GM19397 (cell line): ENCODE results near the gene CRTC1.

Source experiments
- ATAC-seq: cut with Tn5 transposase; IDR thresholded peaks from one replicate; pipeline ENCODE4 v1.9.1; 2021; ENCODE audit warnings: mild to moderate bottlenecking, moderate library complexity; ENCODE audit not compliant: unreplicated experiment

Gene CRTC1, protein sequence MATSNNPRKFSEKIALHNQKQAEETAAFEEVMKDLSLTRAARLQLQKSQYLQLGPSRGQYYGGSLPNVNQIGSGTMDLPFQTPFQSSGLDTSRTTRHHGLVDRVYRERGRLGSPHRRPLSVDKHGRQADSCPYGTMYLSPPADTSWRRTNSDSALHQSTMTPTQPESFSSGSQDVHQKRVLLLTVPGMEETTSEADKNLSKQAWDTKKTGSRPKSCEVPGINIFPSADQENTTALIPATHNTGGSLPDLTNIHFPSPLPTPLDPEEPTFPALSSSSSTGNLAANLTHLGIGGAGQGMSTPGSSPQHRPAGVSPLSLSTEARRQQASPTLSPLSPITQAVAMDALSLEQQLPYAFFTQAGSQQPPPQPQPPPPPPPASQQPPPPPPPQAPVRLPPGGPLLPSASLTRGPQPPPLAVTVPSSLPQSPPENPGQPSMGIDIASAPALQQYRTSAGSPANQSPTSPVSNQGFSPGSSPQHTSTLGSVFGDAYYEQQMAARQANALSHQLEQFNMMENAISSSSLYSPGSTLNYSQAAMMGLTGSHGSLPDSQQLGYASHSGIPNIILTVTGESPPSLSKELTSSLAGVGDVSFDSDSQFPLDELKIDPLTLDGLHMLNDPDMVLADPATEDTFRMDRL

DNA sequence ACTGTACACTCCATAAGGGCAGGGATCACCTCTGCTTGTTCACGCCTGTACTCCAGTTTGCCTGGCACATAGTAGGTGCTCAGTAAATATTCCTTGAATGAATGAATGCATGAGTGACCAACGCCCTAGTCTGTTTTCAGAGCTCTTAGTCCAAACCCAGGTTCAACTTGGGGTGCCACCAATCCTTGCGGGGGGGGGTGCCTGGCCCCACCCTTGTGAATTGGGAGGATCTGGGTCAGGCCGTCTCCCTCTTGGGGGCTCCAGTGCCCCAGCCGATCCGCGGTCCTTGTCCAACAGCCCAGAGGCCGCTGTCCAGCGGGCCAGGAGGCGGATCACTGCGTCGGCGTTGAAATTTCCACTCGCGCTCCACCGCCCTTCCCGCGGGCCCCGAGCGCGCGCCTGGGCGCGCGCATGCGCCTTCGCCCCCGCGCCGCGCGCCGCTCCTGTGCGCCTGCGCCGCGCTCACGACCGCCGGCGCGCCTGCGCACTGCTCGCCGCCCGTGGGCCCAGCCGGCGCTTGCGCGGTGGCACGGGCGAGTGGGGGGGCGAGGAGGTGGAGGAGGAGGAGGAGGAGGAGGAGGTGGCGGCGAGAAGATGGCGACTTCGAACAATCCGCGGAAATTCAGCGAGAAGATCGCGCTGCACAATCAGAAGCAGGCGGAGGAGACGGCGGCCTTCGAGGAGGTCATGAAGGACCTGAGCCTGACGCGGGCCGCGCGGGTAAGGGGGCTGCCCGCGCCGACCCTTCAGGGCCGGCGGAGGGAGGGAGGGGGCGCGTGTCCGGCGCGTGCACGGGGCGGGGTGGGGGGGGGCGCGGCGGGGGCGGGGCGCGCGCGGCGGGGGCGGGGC, at the start of gene CRTC1:
CRTC1 (plus strand) TSS at position 572 of the 849 bp plus-strand sequence; CDS start at position 595, 23 bp downstream.
- ATAC-seq: peak; percentile 79

DNA sequence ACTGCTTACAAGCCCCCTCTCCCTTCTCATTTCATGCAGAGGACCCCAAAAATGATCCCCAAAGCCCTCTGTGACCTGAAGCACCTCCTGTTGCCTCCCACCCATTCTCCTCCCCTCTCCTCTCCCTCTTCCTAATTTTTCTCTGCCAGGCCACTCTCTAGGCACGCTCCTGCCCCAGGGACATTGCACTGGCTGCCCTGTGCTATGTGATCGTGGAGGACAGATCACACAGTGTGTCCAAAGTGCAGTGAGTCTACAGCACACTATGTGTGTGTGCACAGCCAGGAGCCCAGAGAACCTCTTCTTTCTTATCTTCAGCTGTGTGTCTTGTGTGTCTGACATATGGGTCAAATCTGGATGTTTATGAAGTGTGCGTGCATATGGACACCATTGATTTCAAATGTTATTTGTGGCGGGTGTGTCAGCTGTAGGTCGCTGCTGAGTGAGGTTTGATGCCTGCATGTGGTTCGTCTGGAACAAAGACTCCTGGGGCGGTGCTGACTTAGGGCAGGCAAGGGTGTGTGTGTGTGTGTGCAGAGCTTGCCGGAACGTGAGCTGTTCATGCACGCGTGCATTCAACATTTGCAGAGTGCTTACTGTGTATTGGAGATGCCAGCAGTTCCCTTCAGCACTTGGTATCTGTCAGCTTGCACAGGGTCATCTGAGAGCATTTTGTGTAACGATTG, 48.7 kb upstream of the CRTC1 start:
- ATAC-seq: no peak

DNA sequence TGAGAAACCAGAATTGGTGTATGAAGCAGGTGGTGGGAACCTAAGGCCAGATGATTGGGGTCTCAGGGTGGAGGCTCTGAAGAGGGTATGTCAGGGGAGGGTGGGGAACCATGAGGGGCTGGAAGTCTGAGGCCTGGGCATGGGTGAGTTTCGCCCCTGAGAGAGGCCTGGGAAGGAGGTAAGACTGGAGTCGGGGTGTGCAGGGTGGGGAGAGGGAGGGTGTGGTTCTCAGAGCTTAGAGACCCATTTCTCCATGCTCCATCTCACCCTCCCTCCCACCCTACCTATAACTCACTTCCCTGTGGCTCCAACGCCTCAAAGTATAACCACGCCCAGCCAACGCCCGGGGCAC, 47.7 kb upstream of the CRTC1 start:
- no peak for ATAC-seq

DNA sequence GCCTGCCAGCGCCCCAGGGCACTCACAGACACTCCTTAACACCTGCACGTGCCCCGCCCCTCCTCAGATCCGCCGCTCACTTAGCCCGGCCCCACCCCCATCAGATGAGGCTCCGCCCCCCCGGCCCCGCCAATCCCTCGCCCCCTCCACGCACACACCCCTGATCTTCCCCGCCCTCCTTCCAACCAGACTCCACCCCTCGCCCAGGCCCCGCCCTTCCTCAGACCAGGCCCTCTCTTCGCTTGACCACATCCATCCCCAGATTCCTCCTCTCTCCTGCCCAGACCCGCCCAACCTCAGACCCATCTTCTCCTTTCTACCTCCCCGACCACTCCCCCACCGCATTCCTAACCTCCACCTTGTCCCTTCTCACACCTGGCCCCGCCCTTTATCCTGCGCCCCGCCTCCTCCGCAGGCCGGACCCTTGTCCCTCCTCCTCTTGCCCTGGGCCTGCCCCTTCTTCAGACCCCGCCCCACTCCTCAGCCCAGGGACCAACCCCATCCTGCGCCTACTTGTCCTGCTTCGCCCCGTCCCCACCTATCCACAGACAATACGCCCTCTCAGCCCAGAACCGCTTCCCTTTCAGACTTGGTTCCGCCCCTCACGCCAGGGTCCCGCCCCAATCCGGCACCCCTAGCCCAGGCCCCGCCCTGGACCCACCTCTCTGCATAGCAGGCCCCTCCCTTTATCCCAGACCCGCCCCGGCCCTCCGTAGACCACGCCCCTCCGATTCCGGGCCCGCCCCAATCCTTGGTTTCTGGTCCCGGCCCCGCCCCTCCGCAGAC, 47.1 kb upstream of the CRTC1 start:
- peak; percentile 86 for ATAC-seq

DNA sequence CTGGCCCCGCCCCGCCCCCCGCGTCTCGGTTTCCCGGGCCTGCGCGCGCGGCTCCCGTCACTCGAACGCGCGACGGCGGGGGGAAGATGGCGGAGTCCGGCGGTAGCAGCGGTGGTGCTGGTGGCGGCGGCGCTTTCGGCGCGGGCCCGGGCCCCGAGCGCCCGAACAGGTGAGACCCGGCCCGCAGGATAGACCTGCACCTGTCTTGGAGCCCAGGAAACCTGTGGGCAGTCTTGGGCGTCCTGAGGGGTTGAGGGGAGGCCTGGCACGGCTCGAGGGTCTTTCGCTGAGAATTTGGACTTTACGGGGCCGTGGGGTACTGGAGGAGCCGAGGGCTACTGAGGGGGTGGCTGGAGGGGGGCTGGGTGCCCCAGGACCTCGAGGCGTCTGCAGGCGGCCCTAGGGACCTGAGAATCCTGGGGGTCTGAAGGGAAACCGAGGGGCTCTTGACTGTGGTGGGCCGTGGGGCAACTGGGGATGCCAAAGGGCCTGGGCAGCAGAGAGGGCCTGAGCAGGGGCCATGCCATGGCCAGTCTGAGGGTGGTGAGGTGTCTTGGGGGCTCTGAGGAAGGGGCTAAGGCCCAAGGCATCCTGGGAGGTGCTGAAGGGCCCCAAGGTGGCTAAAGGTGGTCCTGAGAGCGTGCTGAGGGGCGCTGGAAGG, 46.4 kb upstream of the CRTC1 start, which contains the start of gene KLHL26:
KLHL26 (plus strand) TSS at position 60 of the 661 bp plus-strand sequence; CDS start at position 87, 27 bp downstream.
- ATAC-seq: no peak

DNA sequence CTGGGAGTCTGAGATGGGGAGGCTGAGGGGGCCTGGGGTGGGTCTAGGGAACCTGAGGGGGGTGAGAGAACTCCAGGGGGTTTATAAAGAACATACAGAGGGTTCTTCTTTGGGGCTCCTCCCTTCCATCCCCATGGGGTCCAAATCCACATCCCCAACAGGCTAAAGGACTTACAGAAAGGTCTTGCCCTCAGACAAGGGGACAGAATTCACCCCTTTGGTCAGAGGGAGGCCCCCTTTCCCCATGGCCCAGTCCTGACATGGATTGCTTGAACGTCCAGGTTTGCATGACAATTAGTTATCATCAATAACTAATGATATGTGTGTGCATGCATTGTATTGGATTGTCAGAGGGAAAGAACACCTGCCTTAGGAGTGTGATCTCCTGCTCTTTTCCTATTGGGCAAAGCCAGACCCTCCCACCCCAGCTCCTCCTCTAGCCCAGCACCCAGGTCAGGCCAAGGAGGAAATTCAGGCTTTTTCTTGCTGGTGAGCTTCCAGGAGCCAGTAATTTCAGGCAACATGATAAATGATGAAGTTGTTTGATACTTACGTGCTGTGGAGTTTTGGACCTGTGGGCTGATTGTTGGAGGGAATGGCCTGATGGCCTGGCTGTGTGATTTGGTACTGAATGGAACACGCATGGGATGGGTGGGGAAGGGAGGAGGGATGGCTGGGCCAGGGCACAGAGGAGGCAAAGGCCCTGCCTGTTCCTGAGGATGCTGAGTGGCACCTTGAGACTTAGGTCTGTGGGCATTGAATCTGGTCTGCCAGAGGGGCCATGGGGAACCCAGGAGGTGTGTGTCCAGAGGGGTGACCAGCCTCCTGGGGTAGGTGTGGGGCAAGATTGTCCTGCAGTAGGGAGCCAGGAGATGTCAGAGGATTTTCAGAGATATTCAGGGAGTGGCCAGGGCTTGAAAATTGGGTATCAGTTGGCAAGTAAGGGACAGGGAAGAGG, 45.5 kb upstream of the CRTC1 start:
- ATAC-seq: no peak

DNA sequence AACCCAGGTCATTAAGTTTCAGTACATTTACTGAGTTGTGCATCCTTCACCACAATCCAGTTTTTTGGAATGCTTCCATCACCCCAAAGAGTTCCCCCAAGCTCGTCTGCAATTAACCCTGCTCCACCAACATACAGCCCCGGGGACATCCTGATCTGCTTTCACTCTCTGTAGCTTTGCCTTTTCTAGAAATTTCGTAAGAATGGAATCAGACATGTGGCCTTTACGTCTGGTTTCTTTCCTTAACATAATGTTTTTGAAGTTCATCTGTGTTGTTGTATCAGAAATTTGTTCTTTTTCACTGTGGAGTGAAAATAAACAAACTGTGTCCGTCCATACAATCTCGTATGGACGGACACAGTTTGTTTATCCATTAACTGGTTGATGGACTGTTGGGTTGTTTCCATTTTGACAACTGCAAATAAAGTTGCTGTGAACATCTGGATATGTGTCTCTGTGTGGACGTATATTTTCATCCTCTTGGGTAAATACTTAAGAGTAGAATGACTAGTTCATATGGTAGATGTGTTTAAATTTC, 43.7 kb upstream of the CRTC1 start:
- no peak for ATAC-seq

DNA sequence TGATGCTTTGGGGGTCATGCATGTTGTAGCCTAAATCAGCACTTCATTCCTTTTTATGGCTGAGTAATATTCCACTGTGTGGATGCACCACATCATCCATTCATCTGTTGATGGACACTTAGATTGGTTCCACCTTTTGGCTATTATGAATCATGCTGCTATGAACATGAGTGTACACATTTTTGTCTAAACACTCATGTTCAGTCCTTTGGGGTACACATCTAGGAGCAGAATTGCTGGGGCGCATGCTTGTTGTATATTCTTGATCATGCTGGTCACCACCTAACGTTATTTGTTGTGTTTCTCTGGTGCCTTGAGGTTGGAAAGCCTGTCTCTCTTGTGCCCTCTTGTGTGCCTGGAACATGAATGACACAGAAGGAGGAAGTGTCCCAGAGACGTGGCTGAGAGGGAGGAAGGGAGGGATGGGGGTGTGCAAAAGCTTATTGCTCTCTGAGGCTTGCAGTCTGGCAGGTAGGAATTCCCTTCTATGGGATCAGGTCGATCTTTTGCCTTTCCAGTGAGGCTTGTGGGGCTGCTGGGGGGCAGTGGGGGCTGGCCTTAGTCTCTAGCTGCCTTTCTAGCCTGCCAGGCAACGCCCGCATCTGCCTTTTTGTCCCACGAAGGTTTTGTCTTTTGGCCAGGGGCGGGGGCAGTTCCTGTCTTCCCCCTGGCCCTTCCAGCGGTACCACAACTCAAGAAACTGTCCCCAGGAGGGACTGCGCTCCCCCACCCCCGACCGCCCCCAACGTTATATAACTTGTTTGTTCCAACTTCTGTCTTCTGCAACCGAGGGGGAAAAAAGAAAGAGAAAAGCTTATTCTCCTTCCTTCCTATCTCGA, 39.1 kb upstream of the CRTC1 start:
- ATAC-seq: no peak

DNA sequence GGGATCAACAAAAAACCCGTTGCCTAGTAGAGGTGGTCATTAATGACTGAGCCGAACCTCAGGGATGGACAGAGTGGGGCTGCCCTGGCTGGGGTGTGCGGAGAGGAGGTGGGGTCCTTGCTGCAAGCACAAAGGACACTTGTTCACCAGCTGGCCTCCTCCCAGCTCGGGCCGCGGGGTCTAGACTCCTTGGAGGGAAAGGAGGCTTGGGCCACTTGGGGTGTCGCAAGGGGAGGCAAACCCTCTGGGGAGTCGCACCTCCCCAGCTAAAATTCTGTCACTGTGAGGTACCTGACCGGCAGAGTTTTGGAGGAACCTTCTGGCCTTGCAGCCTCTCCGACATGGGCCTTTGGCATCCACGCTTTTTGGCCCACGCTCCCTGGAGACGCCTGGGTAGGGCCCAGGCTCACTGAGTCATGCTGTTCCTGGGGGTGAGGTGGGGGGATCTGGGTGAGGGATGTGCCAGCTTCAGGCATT, 38.4 kb upstream of the CRTC1 start:
- no peak for ATAC-seq

DNA sequence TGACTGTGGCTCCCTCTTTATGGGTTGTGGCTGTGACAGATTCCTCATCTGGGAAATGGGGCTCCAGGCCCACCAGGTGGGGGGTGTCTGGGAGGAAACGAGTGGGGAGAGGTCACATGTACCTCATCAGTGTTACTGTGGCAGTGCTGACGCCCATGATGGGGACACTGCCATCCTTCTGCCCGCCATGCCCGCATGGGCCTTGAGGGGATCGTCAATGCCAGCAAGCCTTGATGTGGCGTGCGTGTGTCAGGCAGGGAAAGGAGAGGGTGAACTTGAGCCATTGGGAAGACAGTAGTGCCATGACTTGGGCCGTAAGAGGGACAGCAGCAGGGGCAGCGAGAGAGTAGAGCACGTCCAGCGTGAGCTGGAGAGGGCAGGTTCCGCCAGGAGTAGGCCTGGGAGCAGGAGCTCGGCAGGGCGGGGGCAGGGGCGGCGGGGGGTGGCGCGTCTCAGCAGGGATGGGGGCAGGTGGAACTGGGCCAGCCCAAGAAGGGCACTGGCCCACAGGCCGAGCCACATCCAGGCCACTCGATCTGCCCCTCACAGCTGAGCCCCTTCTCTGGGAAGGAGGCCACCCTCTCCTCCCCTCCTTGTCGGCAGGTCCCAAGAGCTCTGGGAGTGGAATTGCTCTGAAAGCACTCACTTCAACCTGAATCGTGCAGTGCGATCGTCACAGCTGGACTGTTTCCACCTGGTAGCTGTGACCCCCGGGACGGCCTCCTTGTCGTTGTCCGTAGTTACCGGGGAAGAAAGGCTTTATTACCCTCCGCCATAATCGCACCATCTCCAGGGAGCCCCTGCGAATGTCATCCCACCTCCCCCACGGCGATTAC, 36.7 kb upstream of the CRTC1 start:
- ATAC-seq: no peak

DNA sequence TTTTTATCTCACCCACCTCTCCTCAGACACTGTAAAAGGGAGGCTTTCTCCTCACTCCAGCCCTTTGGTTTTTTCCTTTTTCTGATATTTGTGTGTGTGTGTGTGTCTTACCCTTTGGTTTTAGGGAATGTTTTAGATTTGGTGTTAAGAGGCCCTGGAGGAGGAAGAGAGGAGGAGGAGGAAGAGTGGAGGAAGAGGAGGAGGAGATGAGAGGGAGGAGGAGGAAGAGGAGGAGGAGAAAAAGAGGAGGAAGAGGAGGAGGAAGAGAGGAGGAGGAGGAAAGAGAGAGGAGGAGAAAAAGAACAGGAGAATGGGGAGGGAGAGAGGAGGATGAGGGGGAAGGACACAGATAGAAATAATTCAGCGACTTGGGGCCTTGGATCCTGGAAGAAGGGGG, 36.1 kb upstream of the CRTC1 start:
- ATAC-seq: no peak

DNA sequence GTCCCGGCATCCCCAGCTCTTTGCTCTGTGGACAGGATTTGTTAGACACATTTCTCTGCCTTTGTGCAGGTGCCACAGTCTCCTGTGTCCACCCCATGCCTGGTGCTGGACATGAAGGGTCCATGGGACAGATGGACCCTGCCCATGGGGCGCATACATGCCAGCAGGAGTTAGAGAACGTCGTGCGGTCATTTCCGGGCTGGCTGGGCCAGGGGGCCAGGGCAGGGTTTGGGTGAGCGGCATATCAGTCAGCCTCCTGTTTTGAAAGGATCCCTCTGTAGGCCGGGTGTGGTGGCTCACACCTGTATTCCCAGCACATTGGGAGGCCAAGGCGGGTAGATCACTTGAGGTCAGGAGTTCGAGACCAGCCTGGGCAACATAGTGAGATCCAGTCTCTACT, 35.7 kb upstream of the CRTC1 start:
- ATAC-seq: no peak

DNA sequence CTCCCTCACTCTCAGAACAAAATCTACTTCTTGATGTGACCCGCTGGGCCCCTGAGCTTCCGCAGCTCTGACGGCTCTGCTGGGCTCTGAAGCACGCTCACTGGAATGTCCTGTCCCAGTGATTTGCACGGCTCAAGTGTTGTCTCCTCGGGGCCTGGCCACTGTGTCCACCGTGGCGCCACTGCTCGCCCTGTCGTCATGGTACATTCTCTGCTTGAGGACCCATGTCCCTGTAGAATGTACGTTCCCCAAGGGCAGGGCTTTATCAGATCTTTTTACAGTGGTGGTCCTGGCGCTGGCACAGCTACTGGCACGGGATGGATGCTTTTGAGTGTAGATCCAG, 34.5 kb upstream of the CRTC1 start:
- ATAC-seq: no peak

DNA sequence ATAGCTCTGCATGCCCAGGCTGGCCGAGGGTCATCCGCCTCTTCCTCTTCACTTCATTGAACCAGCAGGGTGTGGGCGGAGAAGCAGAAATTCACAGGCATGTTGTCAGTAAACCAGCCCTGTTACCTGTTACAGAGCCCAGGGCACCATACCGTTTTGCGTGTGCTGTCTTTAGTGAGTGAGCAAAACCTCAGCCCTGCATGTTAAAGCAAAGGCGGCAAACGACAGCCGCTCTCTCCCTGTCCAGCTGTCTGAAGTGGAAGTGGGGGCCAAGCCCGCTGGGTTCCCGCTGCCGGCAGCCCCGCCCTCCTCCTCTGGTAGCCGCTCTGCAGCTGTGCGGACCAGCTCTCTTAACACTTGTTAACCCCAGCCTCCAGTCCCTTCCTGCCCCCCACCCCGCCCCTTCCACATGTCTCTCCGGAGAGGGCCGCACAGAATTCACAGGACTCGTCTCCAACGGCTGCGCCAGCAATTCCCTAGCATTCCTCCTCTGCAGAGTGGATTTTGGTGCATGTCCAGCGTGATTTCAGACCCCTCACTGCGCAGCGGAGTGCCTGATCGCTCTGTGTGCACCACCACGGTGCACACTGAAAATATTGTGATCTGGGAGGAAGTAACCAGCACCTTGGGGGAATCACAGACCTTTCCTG, 34.0 kb upstream of the CRTC1 start:
- ATAC-seq: peak; percentile 54

DNA sequence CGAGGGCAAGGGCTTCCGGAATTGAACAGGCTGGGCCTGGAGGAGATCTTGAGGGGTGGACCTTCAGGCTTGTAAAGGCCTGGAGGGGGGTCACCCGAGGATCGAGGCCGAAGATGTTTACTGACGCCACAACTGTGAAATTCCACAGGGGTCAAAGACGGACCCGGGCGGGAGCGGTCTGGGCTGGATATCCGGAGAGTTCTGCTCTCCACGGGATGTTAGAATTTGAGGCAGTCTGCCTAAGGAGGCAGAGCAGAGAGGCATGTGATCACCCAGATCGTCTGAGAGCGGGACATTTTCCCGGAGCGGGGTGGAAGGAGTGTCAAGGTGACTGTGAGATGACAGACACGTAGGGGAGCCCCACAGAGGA, 33.5 kb upstream of the CRTC1 start:
- ATAC-seq: no peak

DNA sequence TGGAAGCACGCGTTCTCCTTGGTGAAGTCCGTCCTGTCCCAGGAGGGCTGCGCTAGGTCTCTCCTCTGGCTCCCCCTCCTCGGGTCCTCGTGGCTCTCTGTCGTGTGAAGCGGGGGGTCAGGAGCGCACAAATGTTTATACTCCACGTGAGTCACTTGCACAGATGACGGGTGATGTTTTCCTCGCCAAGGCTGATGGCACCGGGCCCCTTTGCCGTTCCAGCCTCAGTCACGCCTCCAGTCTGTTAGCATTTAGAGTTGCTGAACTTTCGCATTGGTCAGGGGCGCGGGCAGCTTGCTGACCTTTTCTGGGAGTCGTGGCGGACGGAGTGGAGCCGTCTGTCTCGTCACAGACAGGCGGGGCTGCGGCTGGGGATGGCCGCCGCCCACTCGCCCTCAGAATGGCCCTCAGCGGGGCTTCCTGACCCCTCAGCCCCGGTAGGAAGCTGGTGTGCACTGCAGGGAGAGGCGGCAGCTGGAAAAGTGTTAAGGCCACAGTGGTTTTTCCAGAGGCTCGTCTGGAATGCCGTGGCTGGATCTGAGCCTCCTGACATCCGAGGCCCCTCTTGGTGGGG, 32.9 kb upstream of the CRTC1 start:
- ATAC-seq: no peak
